KG1 (cell line): ENCODE measurements around the gene INPP4B.
"Not testable (repeated sequence)": the region's sequence is repeated elsewhere in the genome, so short reads cannot be mapped to it uniquely, and the experiment has no call there.

Experiments used
- DNase-seq: peaks from one replicate; lab custom pipeline; 2025; lab: John Stamatoyannopoulos, UW

Gene INPP4B

GRCh38 chr4:142413485-142413884 lies 432.6 kb downstream of the INPP4B start:
- no peak for DNase-seq

- DNase-seq: no peak
Measured at GRCh38 chr4:142411993-142412392, 434.1 kb downstream of the INPP4B start.

- no peak for DNase-seq
Measured at GRCh38 chr4:142408003-142408441, 438.1 kb downstream of the INPP4B start.

- no peak for DNase-seq
Measured at GRCh38 chr4:142407596-142407995, 438.5 kb downstream of the INPP4B start.

GRCh38 chr4:142406917-142407501 lies 439.1 kb downstream of the INPP4B start:
- DNase-seq: no peak

GRCh38 chr4:142406499-142406835 lies 439.6 kb downstream of the INPP4B start:
- no peak for DNase-seq

GRCh38 chr4:142405695-142406498 lies 440.2 kb downstream of the INPP4B start:
- DNase-seq: no peak

- DNase-seq: peak; percentile 86
Measured at GRCh38 chr4:142405021-142405694, 440.9 kb downstream of the INPP4B start.

GRCh38 chr4:142404191-142404611 lies 441.9 kb downstream of the INPP4B start:
- DNase-seq: no peak

GRCh38 chr4:142402900-142403299 lies 443.2 kb downstream of the INPP4B start:
- DNase-seq: no peak

GRCh38 chr4:142402156-142402555 lies 443.9 kb downstream of the INPP4B start:
- DNase-seq: no peak

- DNase-seq: not testable (repeated sequence)
Measured at GRCh38 chr4:142397364-142397991, 448.6 kb downstream of the INPP4B start.

GRCh38 chr4:142396279-142396678 lies 449.8 kb downstream of the INPP4B start:
- DNase-seq: no peak

- no peak for DNase-seq
Measured at GRCh38 chr4:142393127-142393526, 453.0 kb downstream of the INPP4B start.

GRCh38 chr4:142386856-142387255 lies 459.2 kb downstream of the INPP4B start:
- no peak for DNase-seq

- DNase-seq: no peak
Measured at GRCh38 chr4:142386449-142386848, 459.7 kb downstream of the INPP4B start.

- no peak for DNase-seq
Measured at GRCh38 chr4:142383800-142384470, 462.2 kb downstream of the INPP4B start.

GRCh38 chr4:142383354-142383753 lies 462.7 kb downstream of the INPP4B start:
- no peak for DNase-seq

- no peak for DNase-seq
Measured at GRCh38 chr4:142380052-142380602, 466.0 kb downstream of the INPP4B start.

- no peak for DNase-seq
Measured at GRCh38 chr4:142379277-142380051, 466.6 kb downstream of the INPP4B start.

GRCh38 chr4:142378179-142378578 lies 467.9 kb downstream of the INPP4B start:
- no peak for DNase-seq
